ENCODE data around the gene LILRB2.
A peak's percentile ranks its signal among the peaks of the same experiment; 100 is the strongest.
"Not testable (repeated sequence)": the region's sequence is repeated elsewhere in the genome, so short reads cannot be mapped to it uniquely, and the experiment has no call there.

Gene LILRB2

DNA sequence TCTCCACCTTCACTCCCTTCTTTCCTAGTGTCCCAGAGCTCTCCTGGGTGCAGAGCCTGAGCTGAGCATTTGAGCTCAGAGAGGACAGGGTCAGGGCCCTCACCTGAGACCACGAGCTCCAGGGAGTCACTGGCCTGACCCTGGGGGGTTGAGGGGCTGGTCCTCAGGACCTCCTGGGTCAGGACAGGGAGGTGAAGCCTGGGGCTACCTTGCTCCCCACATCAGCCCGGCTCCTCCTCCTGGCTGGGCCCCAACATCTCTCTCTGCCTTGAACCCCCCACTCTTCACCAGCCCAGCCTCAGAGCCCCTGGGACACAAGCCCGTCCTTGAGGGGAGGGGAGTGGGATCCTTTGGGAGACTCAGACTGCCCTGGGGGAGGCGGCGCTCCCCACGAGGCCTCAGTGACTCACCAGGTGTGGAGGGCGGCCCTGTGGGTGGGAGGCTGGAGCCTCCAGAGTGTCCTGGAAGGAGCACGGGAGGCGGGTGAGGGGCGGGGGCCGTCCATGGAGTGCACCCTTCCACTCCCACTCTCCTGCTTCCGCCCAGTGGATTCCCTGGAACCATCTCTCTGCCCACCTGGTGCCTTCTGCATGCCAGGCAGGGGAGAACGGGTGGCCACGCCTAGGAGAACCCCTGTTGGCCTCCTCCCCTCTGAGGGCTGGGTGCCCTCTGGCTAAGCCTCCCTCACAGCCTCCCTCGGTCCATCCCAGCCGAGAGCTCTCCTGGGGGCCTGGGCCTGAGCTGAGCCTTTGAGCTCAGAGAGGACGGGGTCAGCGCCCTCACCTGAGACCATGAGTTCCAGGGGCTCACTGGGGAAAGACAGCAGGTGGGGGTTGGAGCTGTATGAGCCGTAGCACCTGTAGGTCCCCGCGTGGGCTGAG lies 41.2 kb downstream of the LILRB2 start:
- not testable (repeated sequence) for DNase-seq

DNA sequence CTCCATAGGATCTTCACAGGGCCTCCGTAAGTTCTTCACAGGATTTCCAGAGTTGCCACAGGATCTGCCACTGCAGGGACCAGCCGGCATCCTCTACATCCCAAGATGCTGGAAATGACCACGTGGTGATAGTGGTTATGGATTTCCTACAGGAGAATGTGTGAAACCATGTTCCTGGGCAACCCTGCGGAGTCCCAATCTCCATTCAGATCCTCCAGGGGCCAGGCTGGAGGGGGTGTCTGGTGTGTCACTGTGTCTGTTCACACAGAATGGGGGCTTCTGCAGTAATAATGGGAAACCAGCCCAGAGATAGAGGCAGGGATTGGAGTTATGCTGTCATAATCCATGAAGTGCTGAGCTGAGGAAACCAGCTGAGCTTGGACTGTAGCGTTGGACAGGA lies 47.0 kb downstream of the LILRB2 start:
- no peak for DNase-seq

- DNase-seq: peak; percentile 87
Observed at GRCh38 chr19:54231077-54231931, 49.6 kb downstream of the LILRB2 start.

- no peak for DNase-seq
Observed at GRCh38 chr19:54230031-54230430, 50.9 kb downstream of the LILRB2 start.

GRCh38 chr19:54229146-54229545 lies 51.8 kb downstream of the LILRB2 start:
- DNase-seq: no peak

DNA sequence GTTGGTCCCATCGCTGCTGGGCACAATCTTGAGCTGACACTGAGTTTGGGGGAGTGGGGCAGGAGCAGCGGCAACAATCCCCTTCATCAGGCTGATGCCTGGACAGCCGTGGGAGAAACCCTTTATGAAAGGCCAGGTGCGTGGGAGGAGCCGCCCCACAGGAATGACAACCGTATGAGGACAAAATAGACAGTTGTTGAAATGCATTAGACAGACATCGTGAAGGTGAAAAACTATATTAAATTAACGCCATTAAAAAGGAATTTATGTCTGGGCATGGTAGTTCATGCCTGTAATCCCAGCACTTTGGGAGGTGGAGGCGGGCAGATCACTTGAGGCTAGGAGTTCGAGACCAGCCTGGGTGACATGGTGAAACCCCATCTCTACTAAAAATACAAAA lies 56.3 kb downstream of the LILRB2 start:
- not testable (repeated sequence) for DNase-seq

GRCh38 chr19:54223937-54224281 lies 57.0 kb downstream of the LILRB2 start:
- DNase-seq: not testable (repeated sequence)

Measured in CD4-positive, alpha-beta T cell treated with Interleukin-17A for 1 hour (primary cell).